ENCODE data around the gene MKI67.

The MKI67 gene

DNA sequence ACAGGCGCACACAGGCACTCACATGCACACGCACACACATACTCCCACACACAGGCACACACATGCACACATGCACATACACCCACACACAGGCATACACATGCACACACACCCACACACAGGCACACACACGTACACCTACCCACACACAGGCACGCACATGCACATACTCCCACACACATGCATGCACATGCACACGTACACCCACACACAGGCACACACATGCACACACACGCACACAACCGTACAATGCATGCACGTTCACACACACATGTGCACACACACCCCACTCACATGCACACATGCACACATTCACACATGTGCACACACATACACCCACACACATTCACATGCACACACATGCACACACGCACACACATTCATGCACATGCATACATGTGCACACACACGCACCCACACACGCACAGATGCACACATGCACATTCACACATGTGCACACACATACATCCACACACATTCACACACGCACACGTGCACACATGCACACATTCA is 59.3 kb downstream of the MKI67 start:
- DNase-seq (ENCODE audit: low spot score) = no peak
- peaks cover 51% of the 10 kb centered on the region for H3K4me1 Mint-ChIP-seq (ENCODE audit: low read depth)
- no peaks in the 10 kb centered on the region for H3K9me3 Mint-ChIP-seq
- H3K36me3 Mint-ChIP-seq (ENCODE audit: low read depth) = peaks cover 62% of the 10 kb centered on the region
- no peak overlapping the region for H3K4me3 Mint-ChIP-seq
- H3K27me3 Mint-ChIP-seq (ENCODE audit: low read depth) = no peaks in the 10 kb centered on the region
- no peak overlapping the region for H3K27ac Mint-ChIP-seq

- Mint-ChIP-seq H3K9me3 (no peaks in the 10 kb centered on the region), H3K4me3 (no peak overlapping the region), H3K4me1 (ENCODE audit: low read depth) (peaks cover 54% of the 10 kb centered on the region), H3K36me3 (ENCODE audit: low read depth) (peaks cover 60% of the 10 kb centered on the region), H3K27ac (no peak overlapping the region), H3K27me3 (ENCODE audit: low read depth) (no peaks in the 10 kb centered on the region)
- DNase-seq (ENCODE audit: low spot score) = no peak
Measured at GRCh38 chr10:128065881-128066534, 60.2 kb downstream of the MKI67 start.

DNA sequence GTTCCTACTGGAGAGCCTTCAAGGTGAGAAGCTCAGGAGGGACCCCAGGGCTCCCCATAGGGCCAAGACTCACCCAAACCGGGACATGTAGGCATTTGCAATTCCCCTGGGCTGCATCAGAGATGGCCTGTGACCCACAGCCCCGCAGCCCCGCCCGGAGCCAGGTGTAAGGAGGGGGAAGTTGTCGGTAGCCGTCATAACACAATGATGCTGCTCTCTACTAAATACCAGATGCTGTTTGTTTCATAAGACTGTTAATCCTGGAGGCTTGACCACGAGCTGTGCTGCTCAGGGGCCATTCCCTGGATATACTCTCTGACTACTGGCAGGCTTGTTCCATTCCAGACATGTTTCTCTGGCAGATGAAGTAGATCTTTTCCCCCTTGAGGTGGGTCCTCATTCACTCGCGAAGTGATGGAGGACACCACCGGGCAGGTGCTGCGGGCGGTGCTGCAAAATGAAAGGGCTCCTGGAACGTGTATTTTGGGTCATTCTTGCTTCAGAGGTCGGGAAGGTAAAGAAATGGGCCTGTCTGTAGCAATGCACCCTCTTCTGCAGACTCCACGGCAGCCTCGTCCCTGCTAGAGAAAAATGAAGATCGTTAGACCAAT is 61.1 kb downstream of the MKI67 start:
- Mint-ChIP-seq H3K9me3 (no peaks in the 10 kb centered on the region), H3K27me3 (ENCODE audit: low read depth) (no peaks in the 10 kb centered on the region), H3K36me3 (ENCODE audit: low read depth) (peaks cover 59% of the 10 kb centered on the region), H3K4me3 (peak overlapping the region; percentile 64), H3K27ac (peak overlapping the region; percentile 86), H3K4me1 (ENCODE audit: low read depth) (peaks cover 55% of the 10 kb centered on the region)
- no peak for DNase-seq (ENCODE audit: low spot score)

DNA sequence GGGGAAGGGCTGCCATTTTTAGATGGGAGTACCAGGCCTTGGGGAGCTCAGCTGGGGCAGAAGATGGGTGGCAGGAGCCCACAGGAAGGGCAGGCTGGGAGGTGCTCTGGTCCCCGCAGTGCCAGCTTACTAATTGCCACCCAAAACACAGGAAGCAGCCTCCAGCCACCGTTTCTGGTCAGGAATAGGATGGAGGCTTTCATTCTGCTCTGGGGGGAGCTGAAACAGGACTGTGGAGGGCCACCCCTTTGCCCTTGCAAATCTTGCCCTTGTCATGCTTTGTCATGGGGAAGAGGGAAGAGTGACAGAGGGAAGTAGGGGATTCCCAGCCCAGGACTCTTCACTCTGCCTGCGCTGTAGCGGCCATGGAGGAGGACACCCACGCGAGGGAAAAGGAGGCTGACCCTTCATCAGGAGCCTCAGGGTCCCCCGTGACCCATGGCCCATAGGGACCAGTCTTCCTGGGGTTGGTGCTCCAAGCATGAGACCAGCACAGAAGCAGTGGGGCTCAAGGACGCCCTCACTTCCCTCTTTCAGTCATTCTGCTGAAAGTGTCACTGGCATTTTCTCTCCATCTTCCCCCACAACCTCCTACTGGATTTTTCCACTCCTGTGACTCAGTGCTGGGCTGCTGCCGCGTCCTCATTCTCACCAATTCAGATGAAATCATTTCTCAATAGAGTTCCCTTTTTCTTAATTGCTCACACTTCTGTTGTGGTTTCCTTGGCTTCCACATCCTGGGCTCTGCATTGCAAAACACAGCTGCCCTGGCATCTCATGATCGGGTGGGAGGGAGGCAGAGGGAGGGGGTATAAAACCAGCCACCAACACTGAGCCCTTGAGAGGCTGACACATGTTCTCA is 61.9 kb downstream of the MKI67 start:
- Mint-ChIP-seq H3K27ac (peak overlapping the region; percentile 86), H3K9me3 (no peaks in the 10 kb centered on the region), H3K36me3 (ENCODE audit: low read depth) (peaks cover 62% of the 10 kb centered on the region)

GRCh38 chr10:128063736-128064107 is 62.5 kb downstream of the MKI67 start:
- Mint-ChIP-seq H3K36me3 (ENCODE audit: low read depth) (peaks cover 63% of the 10 kb centered on the region), H3K9me3 (no peaks in the 10 kb centered on the region), H3K27me3 (ENCODE audit: low read depth) (no peaks in the 10 kb centered on the region), H3K4me3 (peak overlapping the region; percentile 64), H3K27ac (peak overlapping the region; percentile 86), H3K4me1 (ENCODE audit: low read depth) (peaks cover 59% of the 10 kb centered on the region)
- DNase-seq (ENCODE audit: low spot score) = peak; percentile 33

More for the DNA sequence above, 61.9 kb downstream of the MKI67 start:
- Mint-ChIP-seq H3K4me1 (ENCODE audit: low read depth) (peaks cover 57% of the 10 kb centered on the region), H3K4me3 (peak overlapping the region; percentile 64), H3K27me3 (ENCODE audit: low read depth) (no peaks in the 10 kb centered on the region)
- DNase-seq (ENCODE audit: low spot score) = peak; percentile 86

DNA sequence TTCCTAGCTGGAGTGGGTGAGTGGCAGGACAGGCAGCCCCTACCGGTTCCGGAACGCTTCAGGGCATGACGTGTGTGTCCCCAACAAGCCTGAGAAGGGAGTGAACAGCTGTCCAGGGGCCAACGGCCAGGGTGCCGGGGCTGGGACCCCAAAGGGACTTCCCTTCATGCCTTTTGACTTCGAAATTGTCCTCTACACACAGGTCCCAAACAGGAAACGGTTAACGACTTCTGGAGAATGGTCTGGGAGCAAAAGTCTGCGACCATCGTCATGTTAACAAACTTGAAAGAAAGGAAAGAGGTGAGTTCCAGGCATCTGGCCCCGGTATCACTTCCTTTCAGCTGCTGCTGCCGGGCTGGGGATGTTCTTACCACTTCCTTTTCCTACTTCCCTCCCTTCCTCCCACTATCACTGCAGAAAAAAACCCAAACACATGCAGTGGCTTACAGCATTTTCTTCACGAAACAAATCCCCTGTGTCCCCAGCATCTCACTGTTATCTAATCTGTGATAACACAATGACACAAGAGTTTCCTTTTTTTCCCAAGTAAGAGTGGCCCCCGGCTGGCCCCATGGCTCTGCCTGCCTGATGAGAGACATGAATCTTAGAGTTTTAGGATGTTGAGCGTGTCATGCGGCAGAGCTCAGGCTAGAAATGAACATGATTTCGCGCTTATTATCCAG is 63.2 kb downstream of the MKI67 start:
- Mint-ChIP-seq H3K27me3 (ENCODE audit: low read depth) (no peaks in the 10 kb centered on the region), H3K4me3 (peak overlapping the region; percentile 64), H3K36me3 (ENCODE audit: low read depth) (peaks cover 61% of the 10 kb centered on the region), H3K9me3 (no peaks in the 10 kb centered on the region), H3K4me1 (ENCODE audit: low read depth) (peaks cover 59% of the 10 kb centered on the region), H3K27ac (peak overlapping the region; percentile 86)
- peak; percentile 60 for DNase-seq (ENCODE audit: low spot score)

DNA sequence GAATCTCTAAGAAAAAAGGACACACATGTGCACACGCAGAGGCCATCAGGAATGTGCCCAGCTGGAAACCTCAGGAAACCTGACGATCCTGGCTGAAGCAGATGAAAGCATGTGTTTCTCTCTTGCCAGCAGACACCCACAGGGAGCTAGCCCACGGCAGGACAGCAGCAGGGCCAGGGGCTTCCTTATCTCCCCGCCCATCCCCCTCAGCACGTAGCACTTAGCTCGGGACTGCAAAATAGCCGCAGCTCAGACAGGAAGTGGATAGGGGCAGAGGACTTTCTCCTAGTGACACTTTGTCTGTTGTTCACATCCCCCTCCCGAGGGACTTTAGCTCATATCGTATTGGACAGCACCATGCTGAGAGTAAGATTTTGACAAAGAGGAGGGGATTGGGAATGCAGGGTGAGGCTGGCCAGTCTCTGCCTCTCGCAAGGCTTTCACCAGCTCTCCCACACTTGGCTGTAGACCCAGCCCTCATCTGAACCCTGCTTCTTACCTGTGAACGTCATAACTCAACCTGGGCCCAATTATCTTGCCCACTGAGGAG is 63.8 kb downstream of the MKI67 start:
- peaks cover 59% of the 10 kb centered on the region for H3K36me3 Mint-ChIP-seq (ENCODE audit: low read depth)
- DNase-seq (ENCODE audit: low spot score) = no peak
- H3K27ac Mint-ChIP-seq = peak overlapping the region; percentile 86
- peak overlapping the region; percentile 64 for H3K4me3 Mint-ChIP-seq
- H3K4me1 Mint-ChIP-seq (ENCODE audit: low read depth) = peaks cover 61% of the 10 kb centered on the region
- no peaks in the 10 kb centered on the region for H3K9me3 Mint-ChIP-seq
- no peaks in the 10 kb centered on the region for H3K27me3 Mint-ChIP-seq (ENCODE audit: low read depth)

DNA sequence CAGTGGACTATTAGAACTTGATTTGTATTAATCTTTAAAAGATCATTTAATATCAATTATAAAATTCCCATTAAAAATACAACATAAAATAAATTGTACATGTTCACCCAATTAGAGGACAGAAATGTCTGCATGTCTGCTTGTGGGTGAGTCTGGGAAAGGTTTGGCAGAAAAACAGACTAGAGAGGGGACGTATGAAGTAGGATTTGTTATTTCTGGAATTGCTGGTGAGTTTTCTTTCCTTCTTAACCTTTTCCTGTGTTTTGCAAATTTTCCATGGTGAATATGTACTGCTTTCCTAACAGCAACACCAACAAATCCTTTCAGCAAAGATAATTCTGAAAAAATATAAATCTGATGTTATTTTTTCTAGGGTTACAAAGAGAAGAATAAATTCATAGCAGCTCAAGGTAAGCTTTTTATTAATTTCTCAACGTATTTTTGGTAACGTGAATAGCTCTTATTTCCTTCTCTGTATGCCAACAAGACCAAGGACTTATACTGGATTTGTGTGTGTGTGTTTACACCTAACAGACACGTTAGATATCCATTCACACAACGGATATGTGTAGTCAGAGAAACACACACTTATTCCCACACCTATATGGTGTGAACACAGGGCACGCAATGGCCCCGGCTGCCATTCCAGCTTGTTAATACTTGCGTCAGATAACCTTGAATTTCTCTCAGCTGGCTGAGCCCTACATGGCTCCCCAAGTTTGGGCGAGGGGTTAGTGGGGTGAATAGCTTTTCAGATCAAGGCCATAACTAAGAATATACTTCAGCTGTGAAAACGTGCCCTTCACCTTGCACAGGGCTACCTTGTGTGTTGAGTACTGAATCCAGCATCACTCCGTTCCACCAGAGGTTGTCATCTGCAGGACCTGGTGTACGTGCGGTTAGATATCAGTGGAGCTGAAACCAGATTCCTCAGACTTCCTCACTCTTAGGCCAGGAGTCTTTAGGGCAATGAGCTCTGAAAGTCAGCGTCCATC is 64.6 kb downstream of the MKI67 start:
- H3K27me3 Mint-ChIP-seq (ENCODE audit: low read depth) = no peaks in the 10 kb centered on the region
- peak overlapping the region; percentile 64 for H3K4me3 Mint-ChIP-seq
- peaks cover 52% of the 10 kb centered on the region for H3K36me3 Mint-ChIP-seq (ENCODE audit: low read depth)
- no peak for DNase-seq (ENCODE audit: low spot score)
- peak overlapping the region; percentile 32 for H3K27ac Mint-ChIP-seq
- no peaks in the 10 kb centered on the region for H3K9me3 Mint-ChIP-seq
- peaks cover 56% of the 10 kb centered on the region for H3K4me1 Mint-ChIP-seq (ENCODE audit: low read depth)

DNA sequence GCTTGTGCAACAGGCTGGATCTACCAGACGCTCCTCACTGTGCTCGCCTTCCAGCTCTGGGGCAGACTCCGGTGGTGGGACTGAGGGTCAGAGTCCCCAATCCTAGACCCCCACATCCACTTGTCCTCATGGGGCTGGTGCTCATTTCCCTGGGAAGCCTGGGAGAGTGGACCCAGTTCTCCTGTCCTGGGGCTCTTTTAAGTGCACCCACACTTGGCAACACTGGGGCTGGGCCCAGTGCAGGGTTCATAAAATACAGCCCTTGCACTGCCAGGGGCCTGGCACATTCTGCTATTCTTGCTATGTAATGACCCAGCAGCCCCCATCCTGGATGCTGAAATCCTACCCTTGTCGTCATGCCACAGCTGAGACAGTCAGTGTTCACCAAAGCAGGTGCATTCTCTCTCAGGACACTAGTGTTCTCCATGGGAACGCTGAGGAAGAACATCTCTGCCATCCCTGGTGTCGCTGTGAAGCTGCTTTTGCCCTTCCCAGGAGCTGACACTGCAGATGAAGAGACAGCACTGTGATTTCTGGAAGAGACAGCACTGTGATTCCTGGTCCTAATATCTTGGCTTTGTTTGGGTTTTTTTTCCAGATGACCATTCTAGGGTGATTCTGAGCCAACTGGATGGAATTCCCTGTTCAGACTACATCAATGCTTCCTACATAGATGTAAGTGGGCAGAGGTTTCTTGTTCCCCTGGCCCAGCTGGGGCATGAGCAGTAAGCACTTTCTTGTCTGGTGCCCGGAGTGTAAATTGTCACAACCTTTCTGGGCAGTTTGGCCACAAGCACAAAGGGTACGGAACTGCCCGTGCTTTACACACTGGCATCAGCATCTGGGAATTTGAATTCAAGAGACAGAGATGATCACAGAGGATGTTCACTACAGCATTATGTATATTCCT is 65.6 kb downstream of the MKI67 start:
- Mint-ChIP-seq H3K27me3 (ENCODE audit: low read depth) (no peaks in the 10 kb centered on the region), H3K4me3 (no peak overlapping the region), H3K27ac (no peak overlapping the region), H3K4me1 (ENCODE audit: low read depth) (peaks cover 48% of the 10 kb centered on the region), H3K9me3 (no peaks in the 10 kb centered on the region), H3K36me3 (ENCODE audit: low read depth) (peaks cover 48% of the 10 kb centered on the region)
- no peak for DNase-seq (ENCODE audit: low spot score)

- peak overlapping the region; percentile 51 for H3K27ac Mint-ChIP-seq
- H3K36me3 Mint-ChIP-seq (ENCODE audit: low read depth) = peaks cover 44% of the 10 kb centered on the region
- H3K4me1 Mint-ChIP-seq (ENCODE audit: low read depth) = peaks cover 41% of the 10 kb centered on the region
- no peak overlapping the region for H3K4me3 Mint-ChIP-seq
- H3K27me3 Mint-ChIP-seq (ENCODE audit: low read depth) = no peaks in the 10 kb centered on the region
- no peak for DNase-seq (ENCODE audit: low spot score)
- H3K9me3 Mint-ChIP-seq = no peaks in the 10 kb centered on the region
Measured at GRCh38 chr10:128059982-128060293, 66.3 kb downstream of the MKI67 start.

DNA sequence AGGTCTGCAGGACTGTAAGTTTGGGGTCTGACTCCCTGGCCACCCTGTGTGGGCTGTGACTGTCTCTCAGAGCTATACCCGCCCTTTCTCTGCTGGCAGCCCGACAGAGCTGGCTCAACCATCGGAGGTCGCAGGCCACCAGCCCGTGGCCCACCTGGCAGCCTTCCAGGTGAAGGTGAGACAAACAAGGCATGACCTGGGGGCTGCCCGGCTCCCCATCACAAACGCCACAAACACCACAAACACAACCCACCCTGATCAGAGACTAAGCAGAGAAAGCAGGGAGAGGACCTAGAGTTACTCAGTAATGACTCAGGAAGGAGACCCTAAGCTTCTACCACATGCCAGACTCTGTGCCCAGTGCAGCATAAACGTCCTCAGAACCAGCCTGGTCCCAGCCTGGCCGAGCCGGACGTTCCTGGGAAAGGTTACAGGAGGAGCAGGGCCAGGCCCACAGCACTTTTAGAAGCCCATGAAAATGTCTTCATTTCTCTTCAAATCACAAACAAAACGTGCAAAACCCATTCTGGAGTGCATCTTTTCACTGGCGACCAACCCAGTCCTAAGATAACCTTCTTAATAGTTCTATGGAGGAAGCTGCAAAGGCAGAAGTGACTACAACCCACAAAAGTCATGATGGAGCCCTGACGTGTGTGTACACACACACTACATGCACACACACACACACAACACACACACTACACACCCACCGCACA is 66.8 kb downstream of the MKI67 start:
- Mint-ChIP-seq H3K27ac (peak overlapping the region; percentile 51), H3K36me3 (ENCODE audit: low read depth) (peaks cover 41% of the 10 kb centered on the region), H3K4me1 (ENCODE audit: low read depth) (peaks cover 36% of the 10 kb centered on the region), H3K9me3 (no peaks in the 10 kb centered on the region), H3K27me3 (ENCODE audit: low read depth) (no peaks in the 10 kb centered on the region), H3K4me3 (no peak overlapping the region)
- DNase-seq (ENCODE audit: low spot score) = no peak
